Measurements from ENCODE around the gene POLH.
"Not testable (repeated sequence)": the region's sequence is repeated elsewhere in the genome, so short reads cannot be mapped to it uniquely, and the experiment has no call there.

POLH gene

DNA sequence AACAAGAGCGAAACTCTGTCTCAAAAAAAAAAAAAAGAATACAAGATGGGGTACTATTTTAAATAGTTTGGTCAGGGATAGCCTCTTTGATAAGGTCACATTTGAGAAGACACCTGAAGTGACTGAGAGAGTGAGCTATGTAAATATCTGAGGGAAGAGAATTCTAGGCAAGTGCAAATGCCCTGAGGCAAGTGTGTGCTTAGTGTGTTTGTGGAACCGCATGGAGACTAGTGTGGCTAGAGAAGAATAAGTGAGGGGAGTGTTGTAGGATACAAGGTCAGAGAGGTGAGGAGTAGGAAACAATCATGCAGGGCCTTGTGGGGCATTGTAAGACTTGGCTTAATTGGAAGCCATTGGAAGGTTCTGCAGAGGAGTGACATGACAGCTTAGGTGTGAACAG lies 72.3 kb downstream of the POLH start:
- Histone ChIP-seq H3K36me3 (ENCODE audit: control insufficient read depth, insufficient read depth, low read length) (no peaks in the 10 kb centered on the region), H3K27me3 (replicated peaks; ENCODE audit: control insufficient read depth, insufficient read depth, low read length) (no peaks in the 10 kb centered on the region), H3K4me3 (replicated peaks; ENCODE audit: low read depth, low read length) (no peak overlapping the region)
- no peak for DNase-seq (ENCODE audit: extremely low read depth, insufficient read length)
- TF ChIP-seq, protein P1, sequence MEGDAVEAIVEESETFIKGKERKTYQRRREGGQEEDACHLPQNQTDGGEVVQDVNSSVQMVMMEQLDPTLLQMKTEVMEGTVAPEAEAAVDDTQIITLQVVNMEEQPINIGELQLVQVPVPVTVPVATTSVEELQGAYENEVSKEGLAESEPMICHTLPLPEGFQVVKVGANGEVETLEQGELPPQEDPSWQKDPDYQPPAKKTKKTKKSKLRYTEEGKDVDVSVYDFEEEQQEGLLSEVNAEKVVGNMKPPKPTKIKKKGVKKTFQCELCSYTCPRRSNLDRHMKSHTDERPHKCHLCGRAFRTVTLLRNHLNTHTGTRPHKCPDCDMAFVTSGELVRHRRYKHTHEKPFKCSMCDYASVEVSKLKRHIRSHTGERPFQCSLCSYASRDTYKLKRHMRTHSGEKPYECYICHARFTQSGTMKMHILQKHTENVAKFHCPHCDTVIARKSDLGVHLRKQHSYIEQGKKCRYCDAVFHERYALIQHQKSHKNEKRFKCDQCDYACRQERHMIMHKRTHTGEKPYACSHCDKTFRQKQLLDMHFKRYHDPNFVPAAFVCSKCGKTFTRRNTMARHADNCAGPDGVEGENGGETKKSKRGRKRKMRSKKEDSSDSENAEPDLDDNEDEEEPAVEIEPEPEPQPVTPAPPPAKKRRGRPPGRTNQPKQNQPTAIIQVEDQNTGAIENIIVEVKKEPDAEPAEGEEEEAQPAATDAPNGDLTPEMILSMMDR (IDR thresholded peaks at IDR 0.05; ENCODE audit: insufficient read depth, low read length, poor library complexity, severe bottlenecking) = no peak

DNA sequence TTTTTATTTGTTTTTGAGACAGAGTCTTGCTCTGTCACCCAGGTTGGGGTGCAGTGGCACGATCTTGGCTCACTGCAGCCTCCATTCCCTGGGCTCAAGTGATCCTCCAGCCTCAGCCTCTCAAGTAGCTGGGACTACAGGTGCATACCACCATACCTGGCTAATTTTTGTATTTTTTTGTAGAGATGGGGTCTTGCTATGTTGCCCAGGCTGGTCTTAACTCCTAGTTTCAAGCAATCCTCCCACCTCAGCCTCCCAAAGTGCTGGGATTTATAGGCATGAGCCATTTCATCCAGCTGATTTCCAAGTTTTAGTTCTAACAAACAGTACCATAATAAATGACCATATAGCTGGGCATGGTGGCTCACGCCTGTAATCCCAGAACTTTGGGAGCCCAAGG lies 76.8 kb downstream of the POLH start:
- not testable (repeated sequence) for H3K27me3 ChIP-seq (replicated peaks; ENCODE audit: control insufficient read depth, insufficient read depth, low read length); H3K4me3 ChIP-seq (replicated peaks; ENCODE audit: low read depth, low read length); DNase-seq (ENCODE audit: extremely low read depth, insufficient read length); H3K36me3 ChIP-seq (ENCODE audit: control insufficient read depth, insufficient read depth, low read length)

DNA sequence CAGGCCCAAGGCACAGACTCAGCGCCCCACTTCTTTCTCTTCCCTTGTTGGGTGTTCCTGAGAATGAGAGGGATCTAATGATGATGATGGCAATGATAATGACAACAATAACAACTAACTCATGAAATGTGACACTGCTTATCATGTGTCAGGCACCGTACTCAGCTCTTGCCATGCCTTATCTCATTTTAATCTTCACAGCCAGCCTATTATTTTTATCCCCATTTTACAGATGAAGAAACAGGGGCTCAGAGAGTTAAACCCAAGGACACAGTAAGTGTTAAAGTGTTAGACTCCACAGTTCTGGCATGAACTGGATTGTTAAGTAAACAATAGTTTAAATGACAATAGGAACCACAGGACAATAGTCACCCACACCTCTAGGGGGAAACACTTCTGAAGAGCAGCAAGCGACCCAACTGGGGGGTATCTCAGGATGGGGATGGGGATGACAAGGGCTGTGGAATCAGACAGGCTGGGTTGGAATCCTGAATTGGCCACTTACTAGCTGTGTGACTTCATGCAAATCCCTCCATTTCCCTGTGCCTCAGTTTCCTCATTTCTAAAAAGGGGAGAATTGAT lies 81.3 kb downstream of the POLH start:
- Histone ChIP-seq H3K36me3 (ENCODE audit: control insufficient read depth, insufficient read depth, low read length) (no peaks in the 10 kb centered on the region), H3K4me3 (replicated peaks; ENCODE audit: low read depth, low read length) (no peak overlapping the region), H3K27me3 (replicated peaks; ENCODE audit: control insufficient read depth, insufficient read depth, low read length) (no peaks in the 10 kb centered on the region)
- TF ChIP-seq, protein P1 (IDR thresholded peaks at IDR 0.05; ENCODE audit: insufficient read depth, low read length, poor library complexity, severe bottlenecking) = no peak
- no peak for DNase-seq (ENCODE audit: extremely low read depth, insufficient read length)

DNA sequence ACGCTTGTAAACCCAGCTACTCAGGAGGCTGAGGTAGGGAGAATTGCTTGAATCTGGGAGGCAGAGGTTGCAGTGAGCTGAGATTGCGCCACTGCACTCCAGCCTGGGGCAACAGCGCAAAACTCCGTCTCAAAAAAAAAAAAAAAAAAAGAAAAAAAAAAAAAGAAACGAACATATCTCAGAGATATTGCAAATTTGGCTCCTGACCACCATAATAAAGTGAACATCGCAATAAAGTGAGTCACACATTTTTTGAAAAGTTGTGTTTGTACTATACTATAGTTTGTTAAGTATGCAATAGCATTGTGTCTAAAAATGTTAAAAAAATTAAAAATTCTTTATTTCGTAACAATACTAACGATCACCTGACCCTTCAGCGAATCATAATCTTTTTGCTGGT lies 82.2 kb downstream of the POLH start:
- no peak overlapping the region for H3K4me3 ChIP-seq (replicated peaks; ENCODE audit: low read depth, low read length)
- DNase-seq (ENCODE audit: extremely low read depth, insufficient read length) = no peak

DNA sequence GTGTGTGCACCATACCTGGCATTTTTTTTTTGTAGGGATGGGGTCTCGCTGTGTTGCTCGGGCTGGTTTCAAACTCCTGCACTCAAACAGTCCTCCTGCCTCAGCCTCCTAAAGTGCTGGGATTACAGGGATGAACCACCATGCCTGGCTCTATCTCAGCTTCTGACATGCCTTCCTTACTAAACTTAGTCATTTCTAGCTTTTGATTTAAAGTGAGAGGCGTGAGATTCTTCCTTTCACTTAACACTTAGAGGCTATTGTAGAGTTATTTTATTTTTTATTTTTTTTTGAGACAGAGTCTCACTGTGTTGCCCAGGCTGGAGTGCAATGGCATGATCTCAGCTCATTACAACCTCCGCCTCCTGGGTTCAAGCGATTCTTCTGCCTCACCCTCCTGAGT lies 87.0 kb downstream of the POLH start:
- DNase-seq (ENCODE audit: extremely low read depth, insufficient read length); H3K36me3 ChIP-seq (ENCODE audit: control insufficient read depth, insufficient read depth, low read length); H3K27me3 ChIP-seq (replicated peaks; ENCODE audit: control insufficient read depth, insufficient read depth, low read length); H3K4me3 ChIP-seq (replicated peaks; ENCODE audit: low read depth, low read length): not testable (repeated sequence)

More for the DNA sequence above, 82.2 kb downstream of the POLH start:
- TF ChIP-seq, protein P1 (IDR thresholded peaks at IDR 0.05; ENCODE audit: insufficient read depth, low read length, poor library complexity, severe bottlenecking) = no peak
- H3K36me3 ChIP-seq (ENCODE audit: control insufficient read depth, insufficient read depth, low read length) = no peaks in the 10 kb centered on the region
- H3K27me3 ChIP-seq (replicated peaks; ENCODE audit: control insufficient read depth, insufficient read depth, low read length) = no peaks in the 10 kb centered on the region
